HEK293 (cell line): ENCODE results near the gene NRG2.

ENCODE experiments used
- BCL11A ChIP-seq: fragments of 450-650 bp; formaldehyde crosslinking; IDR thresholded peaks from 2 replicates; pipeline ENCODE4 v1.5.1; 2016; ENCODE audit warnings: low read depth, missing biosample characterization, missing genetic modification characterization
- FEZF1 ChIP-seq: fragments of 450-650 bp; formaldehyde crosslinking; IDR thresholded peaks from 2 replicates; pipeline ENCODE4 v1.5.1; 2016; ENCODE audit warnings: missing biosample characterization, missing genetic modification characterization
- GLI2 ChIP-seq: fragments of 450-650 bp; formaldehyde crosslinking; IDR thresholded peaks from 2 replicates; pipeline ENCODE4; 2017; ENCODE audit warnings: missing biosample characterization, missing genetic modification characterization, low read depth, borderline replicate concordance
- GLIS2 ChIP-seq: fragments of 450-650 bp; formaldehyde crosslinking; IDR thresholded peaks from 2 replicates; pipeline ENCODE4 v1.5.1; 2016; ENCODE audit warnings: missing biosample characterization, missing genetic modification characterization
- HOXA7 ChIP-seq: sonication (generic); formaldehyde crosslinking; IDR thresholded peaks from 2 replicates; pipeline ENCODE4 v1.8.1; 2022; ENCODE audit warnings: missing genetic modification reagents, borderline replicate concordance
- HOXD13 ChIP-seq: sonication (generic); formaldehyde crosslinking; IDR thresholded peaks from 2 replicates; pipeline ENCODE4 v1.8.0; 2022; ENCODE audit warnings: missing genetic modification reagents, borderline replicate concordance
- OSR2 ChIP-seq: fragments of 450-650 bp; formaldehyde crosslinking; IDR thresholded peaks from 2 replicates; pipeline ENCODE4 v1.5.1; 2016; ENCODE audit warnings: missing biosample characterization, missing genetic modification characterization
- PBX3 ChIP-seq: sonication (generic); formaldehyde crosslinking; IDR thresholded peaks from 2 replicates; pipeline ENCODE4 v1.8.1; 2022; ENCODE audit warnings: mild to moderate bottlenecking, moderate library complexity, missing genetic modification reagents
- PRDM1 ChIP-seq: fragments of 450-650 bp; formaldehyde crosslinking; IDR thresholded peaks from 2 replicates; pipeline ENCODE4; 2016; ENCODE audit warnings: missing biosample characterization, missing genetic modification characterization
- REST ChIP-seq: fragments of 450-650 bp; formaldehyde crosslinking; IDR thresholded peaks from 2 replicates; pipeline ENCODE4 v1.5.1; 2016; ENCODE audit warnings: missing biosample characterization, missing genetic modification characterization
- SALL2 ChIP-seq: fragments of 450-650 bp; formaldehyde crosslinking; IDR thresholded peaks from 2 replicates; pipeline ENCODE4 v1.5.0; 2017; ENCODE audit warnings: missing biosample characterization, mild to moderate bottlenecking, missing genetic modification characterization, borderline replicate concordance
- ZEB2 ChIP-seq: fragments of 450-650 bp; formaldehyde crosslinking; IDR thresholded peaks from 2 replicates; pipeline ENCODE4 v1.5.1; 2016; ENCODE audit warnings: missing biosample characterization, missing genetic modification characterization
- ZNF10 ChIP-seq: fragments of 450-650 bp; formaldehyde crosslinking; IDR thresholded peaks from 2 replicates; pipeline ENCODE4 v1.5.1; 2017; ENCODE audit warnings: missing biosample characterization, missing genetic modification characterization
- ZNF112 ChIP-seq: fragments of 450-650 bp; formaldehyde crosslinking; IDR thresholded peaks from 2 replicates; pipeline ENCODE4 v1.5.0; 2017; ENCODE audit warnings: missing biosample characterization, missing genetic modification characterization
- ZNF114 ChIP-seq: fragments of 450-650 bp; formaldehyde crosslinking; IDR thresholded peaks from 2 replicates; pipeline ENCODE4 v1.5.0; 2017; ENCODE audit warnings: missing biosample characterization, missing genetic modification characterization
- ZNF132 ChIP-seq: fragments of 450-650 bp; formaldehyde crosslinking; IDR thresholded peaks from 2 replicates; pipeline ENCODE4 v1.5.1; 2017; ENCODE audit warnings: missing biosample characterization, missing genetic modification characterization, borderline replicate concordance
- ZNF138 ChIP-seq: fragments of 450-650 bp; formaldehyde crosslinking; IDR thresholded peaks from 2 replicates; pipeline ENCODE4 v1.5.1; 2016; ENCODE audit warnings: missing biosample characterization, missing genetic modification characterization, borderline replicate concordance
- ZNF157 ChIP-seq: fragments of 450-650 bp; formaldehyde crosslinking; IDR thresholded peaks from 2 replicates; pipeline ENCODE4 v1.5.1; 2016; ENCODE audit warnings: missing biosample characterization, missing genetic modification characterization
- ZNF175 ChIP-seq: fragments of 450-650 bp; formaldehyde crosslinking; IDR thresholded peaks from 2 replicates; pipeline ENCODE4 v1.5.1; 2016; ENCODE audit warnings: missing biosample characterization, missing genetic modification characterization
- ZNF23 ChIP-seq: fragments of 450-650 bp; formaldehyde crosslinking; IDR thresholded peaks from 2 replicates; pipeline ENCODE4 v1.5.1; 2016; ENCODE audit warnings: missing biosample characterization, missing genetic modification characterization, borderline replicate concordance
- ZNF266 ChIP-seq: fragments of 450-650 bp; formaldehyde crosslinking; IDR thresholded peaks from 2 replicates; pipeline ENCODE4 v1.5.1; 2016; ENCODE audit warnings: missing biosample characterization, missing genetic modification characterization, low read depth
- ZNF311 ChIP-seq: fragments of 450-650 bp; formaldehyde crosslinking; IDR thresholded peaks from 2 replicates; pipeline ENCODE4 v1.5.1; 2017; ENCODE audit warnings: missing biosample characterization, missing genetic modification characterization, borderline replicate concordance
- ZNF324 ChIP-seq: fragments of 450-650 bp; formaldehyde crosslinking; IDR thresholded peaks from 2 replicates; pipeline ENCODE4 v1.5.1; 2016; ENCODE audit warnings: missing biosample characterization, missing genetic modification characterization
- ZNF335 ChIP-seq: fragments of 450-650 bp; formaldehyde crosslinking; conservative IDR thresholded peaks from 2 replicates; pipeline ENCODE4 v1.5.1; 2016; ENCODE audit warnings: missing biosample characterization, missing genetic modification characterization
- ZNF354C ChIP-seq: fragments of 450-650 bp; formaldehyde crosslinking; IDR thresholded peaks from 2 replicates; pipeline ENCODE4 v1.5.1; 2016; ENCODE audit warnings: missing biosample characterization, missing genetic modification characterization, low read depth, borderline replicate concordance
- ZNF37A ChIP-seq: fragments of 450-650 bp; IDR thresholded peaks from 2 replicates; pipeline ENCODE4 v1.5.1; 2018; ENCODE audit warnings: missing biosample characterization, missing genetic modification characterization
- ZNF549 ChIP-seq: fragments of 450-650 bp; IDR thresholded peaks from 2 replicates; pipeline ENCODE4 v1.5.1; 2018; ENCODE audit warnings: missing biosample characterization, missing genetic modification characterization, mild to moderate bottlenecking, inconsistent platforms, moderate library complexity
- ZNF600 ChIP-seq: fragments of 450-650 bp; formaldehyde crosslinking; IDR thresholded peaks from 2 replicates; pipeline ENCODE4 v1.5.1; 2016; ENCODE audit warnings: missing biosample characterization, missing genetic modification characterization
- ZNF626 ChIP-seq: fragments of 450-650 bp; sonication (Bioruptor Pico); formaldehyde crosslinking; IDR thresholded peaks from 2 replicates; pipeline ENCODE4 v1.5.1; 2018; ENCODE audit warnings: missing biosample characterization, missing genetic modification characterization, inconsistent platforms
- ZNF670 ChIP-seq: fragments of 450-650 bp; formaldehyde crosslinking; IDR thresholded peaks from 2 replicates; pipeline ENCODE4 v1.5.1; 2016; ENCODE audit warnings: missing biosample characterization, missing genetic modification characterization, low read depth
- ZNF707 ChIP-seq: fragments of 450-650 bp; formaldehyde crosslinking; IDR thresholded peaks from 2 replicates; pipeline ENCODE4 v1.5.1; 2016; ENCODE audit warnings: missing biosample characterization, missing genetic modification characterization
- ZNF747 ChIP-seq: fragments of 450-650 bp; formaldehyde crosslinking; IDR thresholded peaks from 2 replicates; pipeline ENCODE4 v1.5.1; 2016; ENCODE audit warnings: missing biosample characterization, missing genetic modification characterization
- ZNF768 ChIP-seq: fragments of 450-650 bp; formaldehyde crosslinking; IDR thresholded peaks from 2 replicates; pipeline ENCODE4 v1.5.1; 2018; ENCODE audit warnings: missing biosample characterization, mild to moderate bottlenecking, missing genetic modification characterization
- ZNF830 ChIP-seq: fragments of 450-650 bp; IDR thresholded peaks from 2 replicates; pipeline ENCODE4 v1.5.0; 2018; ENCODE audit warnings: missing biosample characterization, missing genetic modification characterization, low read depth, mild to moderate bottlenecking, moderate library complexity
- TF ChIP-seq, protein P1 (sequence below): fragments of 450-650 bp; formaldehyde crosslinking; IDR thresholded peaks from 2 replicates; pipeline ENCODE4 v1.5.1; 2016; ENCODE audit warnings: missing biosample characterization, missing genetic modification characterization, borderline replicate concordance

The NRG2 gene

GRCh38 chr5:139911425-139912120 lies 131.5 kb downstream of the NRG2 start (continued):
- TF ChIP-seq, protein P1, sequence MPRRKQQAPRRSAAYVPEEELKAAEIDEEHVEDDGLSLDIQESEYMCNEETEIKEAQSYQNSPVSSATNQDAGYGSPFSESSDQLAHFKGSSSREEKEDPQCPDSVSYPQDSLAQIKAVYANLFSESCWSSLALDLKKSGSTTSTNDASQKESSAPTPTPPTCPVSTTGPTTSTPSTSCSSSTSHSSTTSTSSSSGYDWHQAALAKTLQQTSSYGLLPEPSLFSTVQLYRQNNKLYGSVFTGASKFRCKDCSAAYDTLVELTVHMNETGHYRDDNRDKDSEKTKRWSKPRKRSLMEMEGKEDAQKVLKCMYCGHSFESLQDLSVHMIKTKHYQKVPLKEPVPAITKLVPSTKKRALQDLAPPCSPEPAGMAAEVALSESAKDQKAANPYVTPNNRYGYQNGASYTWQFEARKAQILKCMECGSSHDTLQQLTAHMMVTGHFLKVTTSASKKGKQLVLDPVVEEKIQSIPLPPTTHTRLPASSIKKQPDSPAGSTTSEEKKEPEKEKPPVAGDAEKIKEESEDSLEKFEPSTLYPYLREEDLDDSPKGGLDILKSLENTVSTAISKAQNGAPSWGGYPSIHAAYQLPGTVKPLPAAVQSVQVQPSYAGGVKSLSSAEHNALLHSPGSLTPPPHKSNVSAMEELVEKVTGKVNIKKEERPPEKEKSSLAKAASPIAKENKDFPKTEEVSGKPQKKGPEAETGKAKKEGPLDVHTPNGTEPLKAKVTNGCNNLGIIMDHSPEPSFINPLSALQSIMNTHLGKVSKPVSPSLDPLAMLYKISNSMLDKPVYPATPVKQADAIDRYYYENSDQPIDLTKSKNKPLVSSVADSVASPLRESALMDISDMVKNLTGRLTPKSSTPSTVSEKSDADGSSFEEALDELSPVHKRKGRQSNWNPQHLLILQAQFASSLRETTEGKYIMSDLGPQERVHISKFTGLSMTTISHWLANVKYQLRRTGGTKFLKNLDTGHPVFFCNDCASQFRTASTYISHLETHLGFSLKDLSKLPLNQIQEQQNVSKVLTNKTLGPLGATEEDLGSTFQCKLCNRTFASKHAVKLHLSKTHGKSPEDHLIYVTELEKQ (tag by site-specific recombination): no peak
- TF ChIP-seq ZNF114 (tag by site-specific recombination) (no peak), ZNF549 (tag by site-specific recombination) (no peak), ZNF37A (tag by site-specific recombination) (no peak), ZNF707 (no peak), ZNF112 (tag by site-specific recombination) (no peak), ZNF132 (no peak), HOXD13 (CRISPR knock-in tag) (no peak), ZNF768 (tag by site-specific recombination) (no peak), ZNF830 (no peak), ZNF670 (tag by site-specific recombination) (no peak), ZNF311 (no peak), ZNF324 (tag by site-specific recombination) (no peak), GLI2 (no peak), ZNF266 (tag by site-specific recombination) (no peak), FEZF1 (tag by site-specific recombination) (peak; percentile 43; the same call in 1 of the 2 replicates), ZNF600 (tag by site-specific recombination) (no peak), GLIS2 (tag by site-specific recombination) (no peak), ZNF335 (tag by site-specific recombination) (no peak), PBX3 (CRISPR knock-in tag) (no peak), ZNF626 (tag by site-specific recombination) (no peak), ZNF354C (tag by site-specific recombination) (no peak), ZNF10 (no peak), ZEB2 (0 out of 2 replicates have a peak, but pooled peaks have one; percentile 29), ZNF138 (tag by site-specific recombination) (no peak), PRDM1 (tag by site-specific recombination) (no peak), SALL2 (tag by site-specific recombination) (no peak), ZNF175 (no peak), ZNF23 (no peak), HOXA7 (no peak), REST (tag by site-specific recombination) (no peak), ZNF747 (tag by site-specific recombination) (no peak), OSR2 (tag by site-specific recombination) (no peak), BCL11A (tag by site-specific recombination) (no peak), ZNF157 (tag by site-specific recombination) (no peak)
